LNCaP clone FGC (cell line): Measurements from ENCODE around the gene SMIM20.
"Not testable (repeated sequence)": the region's sequence is repeated elsewhere in the genome, so short reads cannot be mapped to it uniquely, and the experiment has no call there.

Experiments used
- DNase-seq: peaks from one replicate; pipeline ENCODE4 v3.0.0-alpha.2; 2011; ENCODE audit warnings: low read depth
- H3K4me3 ChIP-seq: 2 replicates; pipeline ENCODE4 v1.5.1; 2011; ENCODE audit warnings: mild to moderate bottlenecking, low read depth, low read length, control low read depth
- CTCF ChIP-seq: IDR thresholded peaks from 2 replicates; pipeline ENCODE4 v1.5.1; 2012; ENCODE audit warnings: mild to moderate bottlenecking; ENCODE audit not compliant: control insufficient read depth, insufficient read depth; ENCODE audit errors: extremely low read depth

SMIM20 gene

GRCh38 chr4:25892796-25893195 lies 21.2 kb upstream of the SMIM20 start:
- TF ChIP-seq CTCF = no peak
- DNase-seq = no peak
- H3K4me3 ChIP-seq = no peak overlapping the region

- TF ChIP-seq CTCF = no peak
- peak; percentile 48 for DNase-seq
- no peak overlapping the region for H3K4me3 ChIP-seq
Observed at GRCh38 chr4:25896776-25897539, 17.1 kb upstream of the SMIM20 start.

GRCh38 chr4:25900310-25900709 lies 13.7 kb upstream of the SMIM20 start:
- DNase-seq = no peak
- no peak overlapping the region for H3K4me3 ChIP-seq
- TF ChIP-seq CTCF = no peak

GRCh38 chr4:25901030-25901430 lies 13.0 kb upstream of the SMIM20 start:
- DNase-seq = no peak
- no peak overlapping the region for H3K4me3 ChIP-seq
- no peak for TF ChIP-seq CTCF

GRCh38 chr4:25903900-25904747 lies 9.9 kb upstream of the SMIM20 start:
- TF ChIP-seq CTCF = no peak
- no peak for DNase-seq

GRCh38 chr4:25904748-25905082 lies 9.3 kb upstream of the SMIM20 start:
- H3K4me3 ChIP-seq = no peak overlapping the region
- TF ChIP-seq CTCF = no peak
- DNase-seq = no peak

More at GRCh38 chr4:25903900-25904747, 9.9 kb upstream of the SMIM20 start:
- no peak overlapping the region for H3K4me3 ChIP-seq

GRCh38 chr4:25905371-25905770 lies 8.6 kb upstream of the SMIM20 start:
- no peak overlapping the region for H3K4me3 ChIP-seq
- TF ChIP-seq CTCF = no peak

GRCh38 chr4:25906113-25906512 lies 7.9 kb upstream of the SMIM20 start:
- not testable (repeated sequence) for H3K4me3 ChIP-seq, DNase-seq

More at GRCh38 chr4:25905371-25905770, 8.6 kb upstream of the SMIM20 start:
- DNase-seq = no peak
